ENCODE measurements around the gene DSG3. TPM values are rescaled to one million over a fixed set of nuclear protein-coding genes. Genes with fewer than 3 reads are reported as not detected.

The DSG3 gene
- total and polyA plus RNA-seq, 2 of the 8 experiments (the other 6 are each of a cell fraction or from before 2014, with no cell fraction given) = 0.03 to 0.07 TPM

- TF ChIP-seq RBBP5 (IDR thresholded peaks at IDR 0.05; ENCODE audit: borderline replicate concordance, low read depth, low read length) (no peak), GABPA (IDR thresholded peaks at IDR 0.05; ENCODE audit: borderline replicate concordance, insufficient read depth, low read length) (no peak), JUND (IDR thresholded peaks at IDR 0.05; ENCODE audit: low read length) (0 out of 2 replicates have a peak, but pooled peaks have one; percentile 14), YY1 (IDR thresholded peaks at IDR 0.05; ENCODE audit: low read depth, low read length) (no peak), CTCF (IDR thresholded peaks at IDR 0.05; ENCODE audit: control extremely low read depth in 1 of 3, insufficient read depth in 1 of 3, low read depth in 1 of 3, low read length in 3 of 3) (peak; percentile 66 to 91 (median 82)), POLR2A (IDR thresholded peaks at IDR 0.05; ENCODE audit: control extremely low read depth in 1 of 2, low read depth in 2 of 2, low read length in 2 of 2) (no peak), SIRT6 (IDR thresholded peaks at IDR 0.05; ENCODE audit: low read length) (no peak), ATF3 (IDR thresholded peaks at IDR 0.05; ENCODE audit: insufficient read depth, low read depth, low read length) (no peak), SRF (IDR thresholded peaks at IDR 0.05; ENCODE audit: low read depth, low read length) (no peak), SUZ12 (IDR thresholded peaks at IDR 0.05; ENCODE audit: low read length) (no peak), TAF7 (optimal IDR thresholded peaks at IDR 0.05; ENCODE audit: borderline replicate concordance, low read depth, low read length) (no peak), TBP (IDR thresholded peaks at IDR 0.05; ENCODE audit: low read depth, low read length) (no peak), CREB1 (IDR thresholded peaks at IDR 0.05) (no peak), TCF12 (IDR thresholded peaks at IDR 0.05; ENCODE audit: low read depth, low read length) (no peak), CBX8 (IDR thresholded peaks at IDR 0.05; ENCODE audit: borderline replicate concordance, low read depth, low read length) (no peak), MAFK (IDR thresholded peaks at IDR 0.05; ENCODE audit: low read depth, low read length) (peak; percentile 25; the same call in 1 of the 2 replicates), CBX5 (IDR thresholded peaks at IDR 0.05; ENCODE audit: low read depth, low read length) (no peak), RXRA (IDR thresholded peaks at IDR 0.05; ENCODE audit: insufficient read depth, low read depth, low read length) (no peak)
Measured at GRCh38 chr18:31424383-31424988, 23.1 kb upstream of the DSG3 start (continued).

Data from H1 (cell line).